ENCODE results near the gene PLEKHM3. TPM values are rescaled to one million over a fixed set of nuclear protein-coding genes. Genes with fewer than 3 reads are reported as not detected.

PLEKHM3 gene
- total RNA-seq, 1 donor from 2014 or later: 19.5 TPM

- H3K27me3 Mint-ChIP-seq (ENCODE audit: insufficient read depth, low read depth): peaks cover 12% of the 10 kb centered on the region
- H3K27me3 ChIP-seq: no peaks in the 10 kb centered on the region
- no peak overlapping the region for H3K9ac ChIP-seq
- no peaks in the 10 kb centered on the region for H3K79me2 ChIP-seq (ENCODE audit: low read depth)
- H3K4me3 ChIP-seq: no peak overlapping the region
- peaks cover 4% of the 10 kb centered on the region for H3K4me1 Mint-ChIP-seq
- no peak for DNase-seq (ENCODE audit: low spot score)
- peaks cover 6% of the 10 kb centered on the region for H3F3A ChIP-seq (ENCODE audit: low read depth)
- no peak for TF ChIP-seq CTCF (IDR thresholded peaks at IDR 0.05)
- TF ChIP-seq EZH2 (IDR thresholded peaks at IDR 0.05): no peak
- TF ChIP-seq EZH2phosphoT487 (IDR thresholded peaks at IDR 0.05): no peak
- H3K9me3 ChIP-seq (ENCODE audit: low read depth): no peaks in the 10 kb centered on the region
- H3K4me1 ChIP-seq: peaks cover 24% of the 10 kb centered on the region
- no peak overlapping the region for H3K27ac Mint-ChIP-seq
- H2AFZ ChIP-seq (replicated peaks): no peak overlapping the region
- no peak overlapping the region for H3K4me3 Mint-ChIP-seq
- H3K27ac ChIP-seq: no peak overlapping the region
- no peak overlapping the region for H3K4me2 ChIP-seq
- no peaks in the 10 kb centered on the region for H3K9me3 Mint-ChIP-seq
- no peaks in the 10 kb centered on the region for H3K36me3 Mint-ChIP-seq
- no peaks in the 10 kb centered on the region for H3K36me3 ChIP-seq
- no peaks in the 10 kb centered on the region for H4K20me1 ChIP-seq (ENCODE audit: low read depth)
Measured at GRCh38 chr2:207787017-207787416, 238.3 kb downstream of the PLEKHM3 start.

GRCh38 chr2:207784898-207785297 lies 240.4 kb downstream of the PLEKHM3 start:
- H3K27me3 ChIP-seq: no peaks in the 10 kb centered on the region
- H3K4me2 ChIP-seq: no peak overlapping the region
- H3K27ac Mint-ChIP-seq: no peak overlapping the region
- DNase-seq (ENCODE audit: low spot score): no peak
- no peak overlapping the region for H2AFZ ChIP-seq (replicated peaks)
- H3K27me3 Mint-ChIP-seq (ENCODE audit: insufficient read depth, low read depth): peaks cover 10% of the 10 kb centered on the region
- H3K9ac ChIP-seq: no peak overlapping the region
- peaks cover 4% of the 10 kb centered on the region for H3K4me1 Mint-ChIP-seq
- no peaks in the 10 kb centered on the region for H4K20me1 ChIP-seq (ENCODE audit: low read depth)
- peaks cover 18% of the 10 kb centered on the region for H3K4me1 ChIP-seq
- peaks cover 4% of the 10 kb centered on the region for H3F3A ChIP-seq (ENCODE audit: low read depth)
- no peaks in the 10 kb centered on the region for H3K36me3 Mint-ChIP-seq
- H3K36me3 ChIP-seq: no peaks in the 10 kb centered on the region
- H3K79me2 ChIP-seq (ENCODE audit: low read depth): no peaks in the 10 kb centered on the region
- H3K27ac ChIP-seq: no peak overlapping the region
- no peak overlapping the region for H3K4me3 ChIP-seq
- H3K9me3 ChIP-seq (ENCODE audit: low read depth): no peaks in the 10 kb centered on the region
- no peaks in the 10 kb centered on the region for H3K9me3 Mint-ChIP-seq
- TF ChIP-seq EZH2phosphoT487 (IDR thresholded peaks at IDR 0.05) (no peak), EZH2 (IDR thresholded peaks at IDR 0.05) (no peak), CTCF (IDR thresholded peaks at IDR 0.05) (no peak)
- no peak overlapping the region for H3K4me3 Mint-ChIP-seq

GRCh38 chr2:207783514-207783913 lies 241.8 kb downstream of the PLEKHM3 start:
- H3K27ac Mint-ChIP-seq: no peak overlapping the region
- Histone ChIP-seq H3K27ac (no peak overlapping the region), H3F3A (ENCODE audit: low read depth) (peaks cover 14% of the 10 kb centered on the region), H3K36me3 (no peaks in the 10 kb centered on the region), H3K4me1 (peaks cover 21% of the 10 kb centered on the region), H3K9me3 (ENCODE audit: low read depth) (no peaks in the 10 kb centered on the region), H3K4me2 (no peak overlapping the region), H3K4me3 (no peak overlapping the region), H4K20me1 (ENCODE audit: low read depth) (no peaks in the 10 kb centered on the region), H3K27me3 (no peaks in the 10 kb centered on the region), H3K9ac (no peak overlapping the region), H2AFZ (replicated peaks) (no peak overlapping the region), H3K79me2 (ENCODE audit: low read depth) (no peaks in the 10 kb centered on the region)
- no peak for TF ChIP-seq EZH2phosphoT487 (IDR thresholded peaks at IDR 0.05)
- H3K27me3 Mint-ChIP-seq (ENCODE audit: insufficient read depth, low read depth): peaks cover 15% of the 10 kb centered on the region
- no peak overlapping the region for H3K4me3 Mint-ChIP-seq
- DNase-seq (ENCODE audit: low spot score): no peak
- peaks cover 7% of the 10 kb centered on the region for H3K4me1 Mint-ChIP-seq
- H3K9me3 Mint-ChIP-seq: peaks cover 3% of the 10 kb centered on the region
- H3K36me3 Mint-ChIP-seq: no peaks in the 10 kb centered on the region

GRCh38 chr2:207782238-207783030 lies 242.9 kb downstream of the PLEKHM3 start:
- no peak overlapping the region for H3K27ac Mint-ChIP-seq
- no peak overlapping the region for H3K9ac ChIP-seq
- H3K79me2 ChIP-seq (ENCODE audit: low read depth): no peaks in the 10 kb centered on the region
- no peak overlapping the region for H3K4me2 ChIP-seq
- no peak overlapping the region for H3K27ac ChIP-seq
- H3F3A ChIP-seq (ENCODE audit: low read depth): peaks cover 14% of the 10 kb centered on the region
- peaks cover 15% of the 10 kb centered on the region for H3K27me3 Mint-ChIP-seq (ENCODE audit: insufficient read depth, low read depth)
- H3K9me3 ChIP-seq (ENCODE audit: low read depth): no peaks in the 10 kb centered on the region
- H3K4me1 ChIP-seq: peaks cover 24% of the 10 kb centered on the region
- no peak overlapping the region for H3K4me3 Mint-ChIP-seq
- H3K27me3 ChIP-seq: no peaks in the 10 kb centered on the region
- DNase-seq (ENCODE audit: low spot score): no peak
- H4K20me1 ChIP-seq (ENCODE audit: low read depth): no peaks in the 10 kb centered on the region
- TF ChIP-seq CTCF (IDR thresholded peaks at IDR 0.05) (no peak), EZH2phosphoT487 (IDR thresholded peaks at IDR 0.05) (no peak), EZH2 (IDR thresholded peaks at IDR 0.05) (no peak)
- H3K36me3 Mint-ChIP-seq: no peaks in the 10 kb centered on the region
- peaks cover 7% of the 10 kb centered on the region for H3K4me1 Mint-ChIP-seq
- no peak overlapping the region for H3K4me3 ChIP-seq
- no peaks in the 10 kb centered on the region for H3K36me3 ChIP-seq
- peak overlapping the region; percentile 79 for H2AFZ ChIP-seq (replicated peaks)
- H3K9me3 Mint-ChIP-seq: peaks cover 3% of the 10 kb centered on the region
